T-cell (primary cell): ENCODE measurements around the gene NIT2. TPM values are rescaled to one million over a fixed set of nuclear protein-coding genes. Genes with fewer than 3 reads are reported as not detected.
"Not testable (repeated sequence)": the region's sequence is repeated elsewhere in the genome, so short reads cannot be mapped to it uniquely, and the experiment has no call there.

ENCODE experiments used
- ATAC-seq, 4 experiments: fragments of 200-7000 bp in 3 of 4; fragments of 150-1000 bp in 1 of 4; cut with Tn5 transposase; replicated peaks in 1 of 4; 1 replicate in 3 of 4; 2 replicates in 1 of 4; pipeline ENCODE4 v1.10.0; 2021; ENCODE audit warnings: moderate library complexity in 3 of 4, mild to moderate bottlenecking in 2 of 4, moderate number of reproducible peaks in 1 of 4
- CTCF ChIA-PET, 2 donors: fragments of 300-600 bp; sonication (Branson Sonifier 250); formaldehyde crosslinking; loops; one replicate each; lab custom pipeline; 2022; ENCODE audit warnings: antibody characterized with exemption in 2 of 2; lab: Charles Lee
- POLR2A ChIA-PET, 2 donors: fragments of 300-600 bp; sonication (Branson Sonifier 250); formaldehyde crosslinking; loops; one replicate each; lab custom pipeline; 2022; ENCODE audit warnings: antibody characterized with exemption in 2 of 2; lab: Charles Lee
- DNase-seq, 35 experiments: peaks; one replicate each; pipeline versions ENCODE4 v3.0.0 to v3.0.0-alpha.2; 2013 to 2023
- H3K27ac ChIP-seq: one replicate; pipeline ENCODE4 v1.5.1; 2013; ENCODE audit warnings: low read length
- H3K27me3 ChIP-seq, 2 experiments: replicated peaks in 1 of 2; 1 replicate in 1 of 2; 2 replicates in 1 of 2; pipeline versions ENCODE4 v1.6.1 to v1.7.0; 2013; ENCODE audit warnings: low read length in 1 of 2, mixed read lengths in 1 of 2; ENCODE audit not compliant: control insufficient read depth in 2 of 2, insufficient read depth in 2 of 2; ENCODE audit errors: extremely low read depth in 1 of 2
- H3K36me3 ChIP-seq, 2 donors: 1 replicate in 1 of 2; 2 replicates in 1 of 2; pipeline versions ENCODE4 v1.6.1 to v1.7.0; 2013; ENCODE audit warnings: low read length in 1 of 2; ENCODE audit not compliant: control insufficient read depth in 2 of 2, insufficient read depth in 1 of 2; ENCODE audit errors: extremely low read depth in 1 of 2
- H3K4me1 ChIP-seq, 2 experiments: 1 replicate in 1 of 2; 2 replicates in 1 of 2; pipeline versions ENCODE4 v1.6.1 to v1.7.0; 2013; ENCODE audit warnings: low read length in 2 of 2, mixed read lengths in 1 of 2; ENCODE audit not compliant: insufficient read depth in 2 of 2, control insufficient read depth in 1 of 2; ENCODE audit errors: extremely low read depth in 1 of 2
- H3K4me3 ChIP-seq, 2 donors: 1 replicate in 1 of 2; 2 replicates in 1 of 2; pipeline versions ENCODE4 v1.5.1 to v1.7.0; 2013; ENCODE audit warnings: mild to moderate bottlenecking in 2 of 2, low read length in 1 of 2, moderate library complexity in 1 of 2; ENCODE audit not compliant: control insufficient read depth in 1 of 2; ENCODE audit errors: extremely low read depth in 1 of 2
- H3K9me3 ChIP-seq: 2 replicates; pipeline ENCODE4 v1.7.0; 2013
- H3K27ac Mint-ChIP-seq, 2 donors: one replicate each; pipeline ENCODE4 v1.8.0; 2020 to 2021; ENCODE audit warnings: mild to moderate bottlenecking in 2 of 2, mixed read lengths in 2 of 2
- H3K27me3 Mint-ChIP-seq, 2 donors: one replicate each; pipeline ENCODE4 v1.8.0; 2021 to 2022; ENCODE audit warnings: mixed read lengths in 2 of 2
- H3K36me3 Mint-ChIP-seq: one replicate; pipeline ENCODE4 v1.8.0; 2021; ENCODE audit warnings: mixed read lengths
- H3K4me1 Mint-ChIP-seq, 3 donors: one replicate each; pipeline ENCODE4 v1.8.0; 2020 to 2022; ENCODE audit warnings: mixed read lengths in 3 of 3, mild to moderate bottlenecking in 1 of 3
- H3K4me3 Mint-ChIP-seq, 3 donors: one replicate each; pipeline ENCODE4 v1.8.0; 2020 to 2022; ENCODE audit warnings: mild to moderate bottlenecking in 3 of 3, mixed read lengths in 3 of 3, moderate library complexity in 3 of 3
- H3K9me3 Mint-ChIP-seq, 3 donors: one replicate each; pipeline ENCODE4 v1.8.0; 2020 to 2022; ENCODE audit warnings: mixed read lengths in 3 of 3
- WGBS: methylation state at CpG from one replicate; pipeline ENCODE4 v1.1.5; 2013; ENCODE audit warnings: missing lambda C conversion rate; ENCODE audit not compliant: insufficient coverage; 5-methylcytosine and 5-hydroxymethylcytosine counted together
- total RNA-seq, 35 experiments: library from RNA in 6 of 35; stranded (reverse) in 6 of 35; fragments of 120-200 nt in 1 of 35; gene quantifications; one replicate each; pipeline versions ENCODE4 v1.2.1 to v1.2.4 and lab custom pipeline; 2013 to 2026

The NIT2 gene
- total RNA-seq, 5 donors from 2014 or later (not counting 1 experiment from before 2014, with no cell fraction given) = 23.2 to 42.1 (median 30.9) TPM

GRCh38 chr3:100324044-100324443 is 10.5 kb upstream of the NIT2 start:
- ChIA-PET POLR2A (no interaction called here), CTCF (no interaction called here)
- Histone ChIP-seq H3K27ac (no peak overlapping the region), H3K4me3 (no peak overlapping the region), H3K27me3 (no peaks in the 10 kb centered on the region), H3K4me1 (no peaks in the 10 kb centered on the region), H3K9me3 (peaks cover 2% of the 10 kb centered on the region), H3K36me3 (peaks cover 0 to 22% of the 10 kb centered on the region in 2 donors)
- H3K36me3 Mint-ChIP-seq = peaks cover 30% of the 10 kb centered on the region
- H3K9me3 Mint-ChIP-seq = peaks cover 0 to 4% (median 2%) of the 10 kb centered on the region in 3 donors
- ATAC-seq = no peak
- no peaks in the 10 kb centered on the region for H3K27me3 Mint-ChIP-seq
- H3K4me3 Mint-ChIP-seq = no peak overlapping the region
- H3K4me1 Mint-ChIP-seq = no peaks in the 10 kb centered on the region
- no peak overlapping the region for H3K27ac Mint-ChIP-seq
- no peak for DNase-seq

- ATAC-seq (no peak), DNase-seq (no peak)
- ChIA-PET POLR2A (no interaction called here), CTCF (interaction anchor here in 1 of 2 donors (1.0 kb wide), 1 partner anchor 9 kb away, joined by 3 read pairs; no protein-coding TSS in a partner anchor)
- no peak overlapping the region for H3K4me3 Mint-ChIP-seq
- Histone ChIP-seq H3K4me1 (no peaks in the 10 kb centered on the region), H3K4me3 (no peak overlapping the region), H3K27me3 (no peaks in the 10 kb centered on the region), H3K27ac (no peak overlapping the region), H3K36me3 (peaks cover 0 to 14% of the 10 kb centered on the region in 2 donors), H3K9me3 (peaks cover 2% of the 10 kb centered on the region)
- peaks cover 0 to 4% (median 2%) of the 10 kb centered on the region in 3 donors for H3K9me3 Mint-ChIP-seq
- H3K27me3 Mint-ChIP-seq = no peaks in the 10 kb centered on the region
- H3K4me1 Mint-ChIP-seq = no peaks in the 10 kb centered on the region
- H3K27ac Mint-ChIP-seq = no peak overlapping the region
- peaks cover 23% of the 10 kb centered on the region for H3K36me3 Mint-ChIP-seq
Observed at GRCh38 chr3:100325827-100326226, 8.7 kb upstream of the NIT2 start.

GRCh38 chr3:100327377-100327776 is 7.2 kb upstream of the NIT2 start:
- 100% methylated on average over 1 of the region's 5 CpGs for WGBS
- H3K4me3 ChIP-seq, H3K9me3 Mint-ChIP-seq, H3K27me3 Mint-ChIP-seq, H3K27ac ChIP-seq, H3K9me3 ChIP-seq, H3K4me1 Mint-ChIP-seq, ATAC-seq, H3K27ac Mint-ChIP-seq, H3K4me3 Mint-ChIP-seq, CTCF ChIA-PET, DNase-seq, H3K36me3 ChIP-seq, H3K4me1 ChIP-seq, H3K27me3 ChIP-seq: not testable (repeated sequence)
- POLR2A ChIA-PET = interaction anchor here (0.6 kb wide), 2 partner anchors 35 to 67 kb away, joined by 3 read pairs; partner anchors contain the start of gene TBC1D23 (in 1 of the 2)
- H3K36me3 Mint-ChIP-seq = peaks cover 23% of the 10 kb centered on the region

- Mint-ChIP-seq H3K27me3 (no peaks in the 10 kb centered on the region), H3K27ac (no peak overlapping the region), H3K4me1 (peaks cover under 1 to 11% (median 10%) of the 10 kb centered on the region in 3 donors), H3K36me3 (peaks cover 18% of the 10 kb centered on the region), H3K4me3 (no peak overlapping the region), H3K9me3 (peaks cover 0 to 4% (median 2%) of the 10 kb centered on the region in 3 donors)
- Histone ChIP-seq H3K36me3 (no peaks in the 10 kb centered on the region), H3K4me1 (peaks cover 3 to 10% of the 10 kb centered on the region in 2 experiments), H3K27me3 (no peaks in the 10 kb centered on the region), H3K9me3 (peaks cover 2% of the 10 kb centered on the region), H3K27ac (no peak overlapping the region), H3K4me3 (no peak overlapping the region)
- ChIA-PET POLR2A (no interaction called here), CTCF (interaction anchor here (0.5 to 0.7 kb wide), 3 partner anchors 10 to 68 kb away, joined by 3 to 6 read pairs (median 3); no protein-coding TSS in a partner anchor)
- ATAC-seq (no peak), DNase-seq (no peak)
- WGBS = 93% methylated on average over 3 of the region's 4 CpGs
Observed at GRCh38 chr3:100329800-100330489, 4.6 kb upstream of the NIT2 start.

- H3K27me3 Mint-ChIP-seq = no peaks in the 10 kb centered on the region
- POLR2A ChIA-PET = interaction anchor here in 1 of 2 donors (0.5 to 0.7 kb wide), 2 partner anchors 47 to 68 kb away, joined by 3 to 10 read pairs; no protein-coding TSS in a partner anchor
Observed at GRCh38 chr3:100330651-100331050, 3.9 kb upstream of the NIT2 start.

GRCh38 chr3:100331660-100332059 is 2.9 kb upstream of the NIT2 start:
- no peak for ATAC-seq
- H3K4me1 Mint-ChIP-seq = peaks cover 7 to 25% (median 22%) of the 10 kb centered on the region in 3 donors
- no peak overlapping the region for H3K4me3 Mint-ChIP-seq
- H3K36me3 ChIP-seq = no peaks in the 10 kb centered on the region
- H3K27me3 Mint-ChIP-seq = no peaks in the 10 kb centered on the region
- H3K36me3 Mint-ChIP-seq = peaks cover 11% of the 10 kb centered on the region
- H3K4me3 ChIP-seq = no peak overlapping the region
- ChIA-PET POLR2A (no interaction called here), CTCF (interaction anchor here in 1 of 2 donors (0.9 kb wide), 1 partner anchor 23 kb away, joined by 3 read pairs; no protein-coding TSS in a partner anchor)
- H3K27ac ChIP-seq = no peak overlapping the region
- peaks cover 3 to 18% of the 10 kb centered on the region in 2 experiments for H3K4me1 ChIP-seq
- WGBS = 100% methylated on average over 2 of the region's 4 CpGs
- no peaks in the 10 kb centered on the region for H3K27me3 ChIP-seq
- no peak for DNase-seq
- H3K9me3 Mint-ChIP-seq = peaks cover 0 to 4% (median 2%) of the 10 kb centered on the region in 3 donors
- no peak overlapping the region for H3K27ac Mint-ChIP-seq
- H3K9me3 ChIP-seq = peaks cover 2% of the 10 kb centered on the region

More at GRCh38 chr3:100330651-100331050, 3.9 kb upstream of the NIT2 start:
- Histone ChIP-seq H3K4me1 (peaks cover 3 to 17% of the 10 kb centered on the region in 2 experiments), H3K36me3 (no peaks in the 10 kb centered on the region), H3K27ac (no peak overlapping the region), H3K9me3 (peaks cover 2% of the 10 kb centered on the region), H3K27me3 (no peaks in the 10 kb centered on the region), H3K4me3 (no peak overlapping the region)
- Mint-ChIP-seq H3K36me3 (peaks cover 15% of the 10 kb centered on the region), H3K4me3 (no peak overlapping the region), H3K4me1 (peaks cover 7 to 18% (median 17%) of the 10 kb centered on the region in 3 donors), H3K9me3 (peaks cover 0 to 4% (median 2%) of the 10 kb centered on the region in 3 donors), H3K27ac (no peak overlapping the region)
- DNase-seq (no peak), ATAC-seq (no peak)
- CTCF ChIA-PET = interaction anchor here (0.6 to 0.9 kb wide), 2 partner anchors 9 to 24 kb away, joined by 3 read pairs; no protein-coding TSS in a partner anchor
- no CpG with 5 or more reads among the region's 5 CpGs for WGBS
